SU-DHL-6 (cell line): ENCODE measurements around the gene MUC20.
"Not testable (repeated sequence)": the region's sequence is repeated elsewhere in the genome, so short reads cannot be mapped to it uniquely, and the experiment has no call there.

Source experiments
- H2AFZ ChIP-seq: fragments of 200-600 bp; sonication (generic); 2 replicates; pipeline ENCODE4 v1.6.1; 2014; ENCODE audit warnings: low read depth, mild to moderate bottlenecking, moderate library complexity, mixed read lengths, antibody characterized with exemption, low read length; ENCODE audit not compliant: severe bottlenecking
- H3F3A ChIP-seq: fragments of 200-600 bp; shearing (Covaris generic); 2 replicates; pipeline ENCODE4 v1.6.0; 2016; ENCODE audit warnings: antibody characterized with exemption, mild to moderate bottlenecking; ENCODE audit not compliant: insufficient read depth
- H3K27ac ChIP-seq: fragments of 200-600 bp; sonication (generic); 2 replicates; pipeline ENCODE4 v1.5.1; 2016; ENCODE audit warnings: low read depth, mild to moderate bottlenecking, low read length, moderate library complexity, mixed read lengths
- H3K27me3 ChIP-seq: fragments of 200-600 bp; sonication (generic), shearing (Covaris generic); 2 replicates; pipeline ENCODE4 v1.6.0; 2014; ENCODE audit warnings: mild to moderate bottlenecking, low read length
- H3K36me3 ChIP-seq: fragments of 200-600 bp; sonication (generic); 2 replicates; pipeline ENCODE4 v1.6.1; 2014; ENCODE audit warnings: mild to moderate bottlenecking, low read length, mixed read lengths
- H3K4me2 ChIP-seq: fragments of 300-600, 200-600 bp; shearing (Covaris generic), sonication (generic); 2 replicates; pipeline ENCODE4 v1.6.0; 2014; ENCODE audit warnings: low read length, low read depth, mild to moderate bottlenecking; ENCODE audit not compliant: poor library complexity, severe bottlenecking
- H3K4me3 ChIP-seq: fragments of 200-600 bp; sonication (generic); 2 replicates; pipeline ENCODE4 v1.5.1; 2014; ENCODE audit warnings: antibody characterized with exemption, low read length, mild to moderate bottlenecking, mixed read lengths; ENCODE audit not compliant: insufficient read depth, poor library complexity, severe bottlenecking
- H3K79me2 ChIP-seq: fragments of 200-600 bp; sonication (generic); 2 replicates; pipeline ENCODE4 v1.6.1; 2014; ENCODE audit warnings: mild to moderate bottlenecking, low read length, moderate library complexity; ENCODE audit not compliant: insufficient read depth
- H3K9ac ChIP-seq: fragments of 200-600 bp; sonication (generic); 2 replicates; pipeline ENCODE4 v1.7.0; 2014; ENCODE audit warnings: mild to moderate bottlenecking, low read length
- H3K9me2 ChIP-seq: fragments of 200-600 bp; sonication (generic); replicated peaks from 2 replicates; pipeline ENCODE4 v1.6.1; 2014; ENCODE audit warnings: low read length; ENCODE audit not compliant: insufficient read depth
- H3K9me3 ChIP-seq: fragments of 200-600 bp; sonication (generic); 2 replicates; pipeline ENCODE4 v1.6.1; 2014; ENCODE audit warnings: low read length, mixed read lengths; ENCODE audit not compliant: insufficient read depth
- H4K20me1 ChIP-seq: fragments of 200-600 bp; sonication (generic); 2 replicates; pipeline ENCODE4 v1.6.1; 2014; ENCODE audit warnings: low read depth, mild to moderate bottlenecking, antibody characterized with exemption, low read length, moderate library complexity, mixed read lengths
- CTCF ChIP-seq: fragments of 200-600 bp; sonication (generic); IDR thresholded peaks from one replicate; pipeline ENCODE4 v1.5.1; 2017; ENCODE audit warnings: antibody characterized with exemption, mild to moderate bottlenecking, low read length, moderate library complexity; ENCODE audit not compliant: insufficient read depth, poor library complexity, severe bottlenecking
- EZH2phosphoT487 ChIP-seq: fragments of 200-600 bp; sonication (generic), shearing (Covaris generic); conservative IDR thresholded peaks from 2 replicates; pipeline ENCODE4 v1.6.1; 2018; ENCODE audit warnings: mild to moderate bottlenecking, antibody characterized with exemption, low read length, moderate library complexity, mixed read lengths

The MUC20 gene

GRCh38 chr3:195717416-195717815 is 3.4 kb upstream of the MUC20 start:
- H3K79me2 ChIP-seq: no peaks in the 10 kb centered on the region
- no peak overlapping the region for H2AFZ ChIP-seq
- peaks cover 20% of the 10 kb centered on the region; the same call in 1 of the 2 replicates for H3K9me3 ChIP-seq
- no peak overlapping the region for H3K27ac ChIP-seq
- H3K4me3 ChIP-seq: no peak overlapping the region
- no peaks in the 10 kb centered on the region for H4K20me1 ChIP-seq
- H3K9ac ChIP-seq: no peak overlapping the region
- no peaks in the 10 kb centered on the region for H3K9me2 ChIP-seq
- H3F3A ChIP-seq: peaks cover 9% of the 10 kb centered on the region
- no peak overlapping the region for H3K4me2 ChIP-seq
- 0 out of 2 replicates have a peak, but pooled peaks cover 4% of the 10 kb centered on the region for H3K36me3 ChIP-seq
- H3K27me3 ChIP-seq: no peaks in the 10 kb centered on the region
- TF ChIP-seq EZH2phosphoT487: no peak
- no peak for TF ChIP-seq CTCF

GRCh38 chr3:195717852-195718476 is 2.8 kb upstream of the MUC20 start:
- Histone ChIP-seq H3K27me3 (no peaks in the 10 kb centered on the region), H3K4me3 (no peak overlapping the region), H3K4me2 (no peak overlapping the region), H3K27ac (no peak overlapping the region), H3K9me2 (no peaks in the 10 kb centered on the region), H2AFZ (no peak overlapping the region), H3K9me3 (peaks cover 20% of the 10 kb centered on the region; the same call in 1 of the 2 replicates), H4K20me1 (no peaks in the 10 kb centered on the region), H3K36me3 (0 out of 2 replicates have a peak, but pooled peaks cover 4% of the 10 kb centered on the region), H3K9ac (no peak overlapping the region), H3K79me2 (no peaks in the 10 kb centered on the region), H3F3A (peaks cover 9% of the 10 kb centered on the region)
- TF ChIP-seq CTCF (no peak), EZH2phosphoT487 (no peak)

GRCh38 chr3:195718477-195718984 is 2.2 kb upstream of the MUC20 start:
- no peak overlapping the region for H3K27ac ChIP-seq
- TF ChIP-seq CTCF (no peak), EZH2phosphoT487 (no peak)
- H3K27me3 ChIP-seq: no peaks in the 10 kb centered on the region
- no peak overlapping the region for H3K4me2 ChIP-seq
- H3K79me2 ChIP-seq: no peaks in the 10 kb centered on the region
- no peak overlapping the region for H3K4me3 ChIP-seq
- H3F3A ChIP-seq: peaks cover 9% of the 10 kb centered on the region
- H3K9ac ChIP-seq: no peak overlapping the region
- no peak overlapping the region for H2AFZ ChIP-seq
- H4K20me1 ChIP-seq: no peaks in the 10 kb centered on the region
- no peaks in the 10 kb centered on the region for H3K9me2 ChIP-seq
- H3K36me3 ChIP-seq: 0 out of 2 replicates have a peak, but pooled peaks cover 4% of the 10 kb centered on the region
- H3K9me3 ChIP-seq: peaks cover 20% of the 10 kb centered on the region; the same call in 1 of the 2 replicates

GRCh38 chr3:195719514-195720254 is 1.1 kb upstream of the MUC20 start:
- not testable (repeated sequence) for H3K27ac ChIP-seq, H3K9ac ChIP-seq, H3K9me2 ChIP-seq, H3K4me3 ChIP-seq, H3K79me2 ChIP-seq, H3F3A ChIP-seq, H2AFZ ChIP-seq, H4K20me1 ChIP-seq, H3K4me2 ChIP-seq, H3K36me3 ChIP-seq, H3K27me3 ChIP-seq
- H3K9me3 ChIP-seq: peaks cover 20% of the 10 kb centered on the region; the same call in 1 of the 2 replicates

GRCh38 chr3:195722139-195722995 is 1.6 kb downstream of the MUC20 start:
- Histone ChIP-seq H3K27ac (peak overlapping the region; percentile 32), H3K9ac (0 out of 2 replicates have a peak overlapping the region, but pooled peaks have one; percentile 31), H3K4me2 (peak overlapping the region; percentile 40)
- H3F3A ChIP-seq, H3K9me2 ChIP-seq, H3K36me3 ChIP-seq, H3K9me3 ChIP-seq, H3K79me2 ChIP-seq, H2AFZ ChIP-seq, H3K27me3 ChIP-seq, H3K4me3 ChIP-seq, H4K20me1 ChIP-seq: not testable (repeated sequence)
